SK-N-MC (cell line): ENCODE results near the gene FBXW7.

Source experiments
- EZH2 ChIP-seq: fragments of 200-600 bp; sonication (generic); IDR thresholded peaks from one replicate; pipeline ENCODE4 v1.6.1; 2017; ENCODE audit warnings: antibody characterized with exemption
- FOXP2 ChIP-seq: optimal IDR thresholded peaks from 2 replicates; pipeline ENCODE3; 2011; ENCODE audit warnings: mild to moderate bottlenecking, moderate library complexity; ENCODE audit not compliant: insufficient read depth; ENCODE audit errors: extremely low read length, control extremely low read depth
- POLR2AphosphoS5 ChIP-seq: IDR thresholded peaks from 2 replicates; pipeline ENCODE4 v1.6.1; 2012; ENCODE audit warnings: mild to moderate bottlenecking, low read depth, low read length, borderline replicate concordance

GRCh38 chr4:152307669-152308068 lies 228.2 kb downstream of the FBXW7 start:
- TF ChIP-seq EZH2 (no peak), POLR2AphosphoS5 (no peak), FOXP2 (no peak)
